Lung (tissue), 12 donors: Measurements from ENCODE around the gene ALDOB. TPM values are rescaled to one million over a fixed set of nuclear protein-coding genes. Genes with fewer than 3 reads are reported as not detected.

Experiments
- ATAC-seq: fragments of 200-7000 bp; cut with Tn5 transposase; one replicate; pipeline ENCODE4 v1.9.1; 2020; ENCODE audit warnings: moderate number of reproducible peaks; ENCODE audit not compliant: insufficient read depth, low FRiP score
- DNase-seq, 3 donors: peaks; one replicate each; pipeline ENCODE4 v3.0.0-alpha.2; 2013 to 2017
- H3K27ac ChIP-seq, 2 donors: one replicate each; pipeline ENCODE4 v1.5.1; 2013; ENCODE audit warnings: mild to moderate bottlenecking in 2 of 2, moderate library complexity in 2 of 2, control low read depth in 1 of 2, inconsistent platforms in 1 of 2, low read depth in 1 of 2, low read length in 1 of 2
- H3K27me3 ChIP-seq, 3 donors: one replicate each; pipeline ENCODE4 v1.5.1; 2013; ENCODE audit warnings: low read length in 2 of 3; ENCODE audit not compliant: control insufficient read depth in 3 of 3, insufficient read depth in 3 of 3
- H3K36me3 ChIP-seq, 4 donors: one replicate each; pipeline ENCODE4 v1.5.1; 2013; ENCODE audit warnings: low read length in 4 of 4, mild to moderate bottlenecking in 1 of 4, moderate library complexity in 1 of 4; ENCODE audit not compliant: control insufficient read depth in 4 of 4, insufficient read depth in 4 of 4
- H3K4me1 ChIP-seq, 5 donors: one replicate each; pipeline ENCODE4 v1.5.1; 2013; ENCODE audit warnings: low read length in 5 of 5, mild to moderate bottlenecking in 2 of 5, moderate library complexity in 1 of 5; ENCODE audit not compliant: control insufficient read depth in 5 of 5, insufficient read depth in 5 of 5
- H3K4me3 ChIP-seq: one replicate; pipeline ENCODE4 v1.5.1; 2013; ENCODE audit warnings: mild to moderate bottlenecking, control low read depth, moderate library complexity
- H3K9ac ChIP-seq, 2 donors: one replicate each; pipeline ENCODE4 v1.5.1; 2013; ENCODE audit warnings: low read length in 2 of 2, control low read depth in 1 of 2; ENCODE audit not compliant: insufficient read depth in 1 of 2
- H3K9me3 ChIP-seq, 4 donors: one replicate each; pipeline ENCODE4 v1.5.1; 2013; ENCODE audit warnings: low read length in 3 of 4, mild to moderate bottlenecking in 1 of 4, moderate library complexity in 1 of 4; ENCODE audit not compliant: control insufficient read depth in 4 of 4, insufficient read depth in 3 of 4
- WGBS, 2 donors: extraction: QIAGEN DNeasy Blood & Tissue Kit; methylation state at CpG; one replicate each; pipeline ENCODE4 v1.1.7; 2013; 5-methylcytosine and 5-hydroxymethylcytosine counted together
- polyA plus RNA-seq, 2 donors: library from polyadenylated mRNA; stranded (reverse); fragments of 200-250 nt; gene quantifications; one replicate each; pipeline ENCODE4 v1.2.1, GENCODE V29; 2013
- total RNA-seq, 2 donors: library from RNA; depleted of rRNA in 1 of 2; stranded (reverse); fragments of >200 nt in 1 of 2; gene quantifications; one replicate each; pipeline ENCODE4 v1.2.1, GENCODE V29; 2014 to 2021
- TF ChIP-seq, protein P1 (sequence below): IDR thresholded peaks from 2 replicates; pipeline ENCODE4 v1.5.1; 2012; ENCODE audit warnings: mild to moderate bottlenecking; ENCODE audit errors: control extremely low read depth, extremely low read depth
- donor health status: control.
- donor health status: control.
- donor health status: Bipolar disorder and iron deficiency.
- donor health status: healthy.
- donor health status: DM: yes; HTN: yes; CAD: no.

Gene ALDOB
- total and polyA plus RNA-seq, 4 donors: 0.06 to 1.1 (median 0.09) TPM; not detected in 1

DNA sequence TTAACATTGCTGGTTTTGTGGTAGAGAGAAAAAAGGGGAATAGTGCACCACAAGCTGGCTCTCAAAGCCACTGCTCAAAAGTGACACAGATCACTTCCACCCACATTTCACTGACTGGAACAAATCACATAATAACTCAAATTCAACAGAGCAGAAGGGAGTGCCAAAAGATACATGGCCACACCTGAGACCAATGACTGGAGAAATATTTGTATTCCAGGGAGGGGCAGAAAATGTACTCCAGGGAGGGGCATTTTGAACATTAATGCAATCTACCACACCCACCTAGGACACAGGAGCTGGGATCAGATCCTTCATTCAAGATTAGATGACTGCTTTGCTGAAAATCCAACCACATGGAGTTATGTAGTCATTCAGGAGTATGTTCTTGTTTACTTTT lies 44.8 kb upstream of the ALDOB start:
- no peak overlapping the region for H3K4me3 ChIP-seq
- no peak overlapping the region for H3K27ac ChIP-seq
- no peak overlapping the region for H3K9ac ChIP-seq
- TF ChIP-seq, protein P1, sequence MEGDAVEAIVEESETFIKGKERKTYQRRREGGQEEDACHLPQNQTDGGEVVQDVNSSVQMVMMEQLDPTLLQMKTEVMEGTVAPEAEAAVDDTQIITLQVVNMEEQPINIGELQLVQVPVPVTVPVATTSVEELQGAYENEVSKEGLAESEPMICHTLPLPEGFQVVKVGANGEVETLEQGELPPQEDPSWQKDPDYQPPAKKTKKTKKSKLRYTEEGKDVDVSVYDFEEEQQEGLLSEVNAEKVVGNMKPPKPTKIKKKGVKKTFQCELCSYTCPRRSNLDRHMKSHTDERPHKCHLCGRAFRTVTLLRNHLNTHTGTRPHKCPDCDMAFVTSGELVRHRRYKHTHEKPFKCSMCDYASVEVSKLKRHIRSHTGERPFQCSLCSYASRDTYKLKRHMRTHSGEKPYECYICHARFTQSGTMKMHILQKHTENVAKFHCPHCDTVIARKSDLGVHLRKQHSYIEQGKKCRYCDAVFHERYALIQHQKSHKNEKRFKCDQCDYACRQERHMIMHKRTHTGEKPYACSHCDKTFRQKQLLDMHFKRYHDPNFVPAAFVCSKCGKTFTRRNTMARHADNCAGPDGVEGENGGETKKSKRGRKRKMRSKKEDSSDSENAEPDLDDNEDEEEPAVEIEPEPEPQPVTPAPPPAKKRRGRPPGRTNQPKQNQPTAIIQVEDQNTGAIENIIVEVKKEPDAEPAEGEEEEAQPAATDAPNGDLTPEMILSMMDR: no peak
- peaks cover 0 to 21% (median 0%) of the 10 kb centered on the region in 5 donors for H3K4me1 ChIP-seq
- no peak for DNase-seq
- H3K36me3 ChIP-seq: peaks cover 0 to 8% (median 2%) of the 10 kb centered on the region in 4 donors
- ATAC-seq: no peak
- H3K27me3 ChIP-seq: no peaks in the 10 kb centered on the region
- H3K9me3 ChIP-seq: peaks cover 0 to 2% (median 0%) of the 10 kb centered on the region in 4 donors

DNA sequence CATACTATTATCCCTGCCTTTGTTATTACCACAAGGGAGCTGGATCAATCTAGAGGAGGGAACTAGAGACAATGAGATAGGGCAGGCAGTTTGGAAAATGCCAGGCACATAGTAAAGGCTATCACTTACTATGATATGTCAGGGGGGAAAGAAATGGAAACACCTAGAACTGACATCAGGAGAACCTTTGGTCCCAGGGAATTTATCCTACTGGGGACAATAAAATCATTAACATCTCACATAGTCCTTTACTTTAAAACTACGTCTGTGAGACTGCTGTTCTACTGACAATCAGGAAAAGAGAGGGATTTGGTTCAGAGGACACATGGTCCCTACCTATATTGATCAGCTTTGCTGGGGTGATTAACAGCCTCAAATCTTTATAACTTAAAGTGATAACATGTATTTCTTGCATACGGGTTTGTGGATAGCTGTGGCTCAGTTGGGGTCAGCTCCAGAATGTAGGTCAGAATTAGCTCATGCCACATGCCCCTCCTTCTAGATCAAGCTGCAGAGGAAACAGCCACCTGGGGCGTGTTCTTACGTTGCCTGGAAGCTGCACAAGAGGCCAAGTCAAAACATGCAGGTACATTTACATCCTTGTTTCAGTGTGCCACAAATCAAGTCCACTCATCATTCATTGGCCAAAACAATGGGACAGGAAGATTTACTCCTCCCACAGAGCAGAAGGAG lies 43.9 kb upstream of the ALDOB start:
- H3K4me3 ChIP-seq: no peak overlapping the region
- H3K27ac ChIP-seq: peak overlapping the region in 1 of 2 donors; percentile 51
- H3K9ac ChIP-seq: no peak overlapping the region
- peaks cover 1 to 8% (median 3%) of the 10 kb centered on the region in 4 donors for H3K36me3 ChIP-seq
- 52 to 79% methylated on average over 4 of the region's 4 CpGs for WGBS, 2 donors
- TF ChIP-seq, protein P1: no peak
- ATAC-seq: no peak
- peaks cover 0 to 2% (median 0%) of the 10 kb centered on the region in 4 donors for H3K9me3 ChIP-seq
- H3K27me3 ChIP-seq: no peaks in the 10 kb centered on the region
- DNase-seq: no peak
- peaks cover 0 to 21% (median 0%) of the 10 kb centered on the region in 5 donors for H3K4me1 ChIP-seq

DNA sequence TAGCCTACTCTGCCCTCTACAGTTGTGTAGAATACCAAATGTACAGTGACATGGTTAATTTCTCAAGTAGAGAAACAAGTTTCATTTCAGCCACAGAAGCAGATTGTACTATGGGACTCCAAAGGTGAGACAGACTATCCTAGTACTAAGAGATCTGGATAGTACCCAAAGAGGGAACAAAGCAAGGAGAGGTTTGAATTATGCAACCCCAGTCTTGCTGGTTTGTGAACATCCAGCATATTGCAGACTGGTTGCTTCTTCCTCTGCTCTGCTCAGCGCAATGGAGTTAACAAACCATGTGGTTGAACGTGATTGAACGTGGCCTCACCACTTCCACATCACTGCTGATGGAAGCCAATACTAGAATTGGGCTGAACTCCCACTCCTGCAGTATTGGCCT lies 43.3 kb upstream of the ALDOB start:
- WGBS, 2 donors: 39 to 54% methylated on average over 3 of the region's 3 CpGs
- H3K9ac ChIP-seq: no peak overlapping the region
- ATAC-seq: no peak

More for the DNA sequence above, 43.3 kb upstream of the ALDOB start:
- Histone ChIP-seq H3K4me1 (peaks cover 0 to 21% (median 0%) of the 10 kb centered on the region in 5 donors), H3K4me3 (no peak overlapping the region), H3K9me3 (peaks cover 0 to 2% (median 0%) of the 10 kb centered on the region in 4 donors), H3K27me3 (no peaks in the 10 kb centered on the region), H3K27ac (peak overlapping the region in 1 of 2 donors; percentile 51), H3K36me3 (peaks cover 1 to 9% (median 6%) of the 10 kb centered on the region in 4 donors)
- TF ChIP-seq, protein P1: no peak
- DNase-seq: no peak
